Stimulated activated CD4-positive, alpha-beta T cell treated with anti-CD3 and anti-CD28 coated beads, Interleukin-4, amount 100 ng/mL, for 48 hours (primary cell): ENCODE results near the gene DHX30.
"Not testable (repeated sequence)": the region's sequence is repeated elsewhere in the genome, so short reads cannot be mapped to it uniquely, and the experiment has no call there.

ENCODE experiments used
- DNase-seq, 2 donors: peaks; one replicate each; pipeline ENCODE4 v3.0.0-alpha.2; 2020; ENCODE audit warnings: low read depth in 2 of 2

Gene DHX30

GRCh38 chr3:47884603-47885002 lies 81.7 kb downstream of the DHX30 start:
- DNase-seq: no peak

- DNase-seq: no peak
Observed at GRCh38 chr3:47885168-47885567, 82.2 kb downstream of the DHX30 start.

GRCh38 chr3:47887991-47888390 lies 85.1 kb downstream of the DHX30 start:
- DNase-seq: not testable (repeated sequence)

GRCh38 chr3:47888986-47889757 lies 86.2 kb downstream of the DHX30 start:
- DNase-seq: no peak

GRCh38 chr3:47890126-47890827 lies 87.3 kb downstream of the DHX30 start:
- no peak for DNase-seq

- DNase-seq: no peak
Observed at GRCh38 chr3:47890828-47891612, 88.1 kb downstream of the DHX30 start.

GRCh38 chr3:47891613-47892005 lies 88.7 kb downstream of the DHX30 start:
- no peak for DNase-seq

GRCh38 chr3:47892286-47893040 lies 89.5 kb downstream of the DHX30 start:
- DNase-seq: no peak

- DNase-seq: no peak
Observed at GRCh38 chr3:47895241-47895640, 92.3 kb downstream of the DHX30 start.

- no peak for DNase-seq
Observed at GRCh38 chr3:47896736-47897135, 93.8 kb downstream of the DHX30 start.

- no peak for DNase-seq
Observed at GRCh38 chr3:47897954-47898353, 95.0 kb downstream of the DHX30 start.

- no peak for DNase-seq
Observed at GRCh38 chr3:47899495-47900108, 96.7 kb downstream of the DHX30 start.
